SK-N-SH treated with all-trans-retinoic acid at 6 μM for 48 hours (cell line): ENCODE results near the gene ABHD10.
A peak's percentile ranks its signal among the peaks of the same experiment; 100 is the strongest.

ENCODE experiments used
- ATAC-seq: fragments of 200-7000 bp; cut with Tn5 transposase; 3 replicates; pipeline ENCODE4 v1.9.1; 2020; ENCODE audit warnings: mild to moderate bottlenecking, moderate library complexity
- ARNTL ChIP-seq: fragments of 450-650 bp; formaldehyde crosslinking; IDR thresholded peaks from 2 replicates; pipeline ENCODE4 v1.5.0; 2020; ENCODE audit warnings: low read depth, mild to moderate bottlenecking, moderate library complexity, borderline replicate concordance
- BACH2 ChIP-seq: fragments of 250-450 bp; sonication (Bioruptor Pico); IDR thresholded peaks from 2 replicates; pipeline ENCODE4 v1.9.0; 2021; ENCODE audit warnings: mild to moderate bottlenecking, borderline replicate concordance
- CSDC2 ChIP-seq: fragments of 250-450 bp; sonication (Bioruptor Pico); IDR thresholded peaks from 2 replicates; pipeline ENCODE4 v1.5.0; 2020; ENCODE audit warnings: mild to moderate bottlenecking, moderate library complexity
- GLIS3 ChIP-seq: fragments of 250-450 bp; sonication (Bioruptor Pico); IDR thresholded peaks from 2 replicates; pipeline ENCODE4 v1.5.0; 2020; ENCODE audit warnings: mild to moderate bottlenecking, moderate library complexity
- ISL1 ChIP-seq: fragments of 250-450 bp; sonication (Bioruptor Pico); IDR thresholded peaks from 2 replicates; pipeline ENCODE4 v2.1.2; 2022; ENCODE audit warnings: mild to moderate bottlenecking, moderate library complexity
- PPARA ChIP-seq: fragments of 250-450 bp; sonication (Bioruptor Pico); IDR thresholded peaks from 2 replicates; pipeline ENCODE4 v1.5.0; 2020; ENCODE audit warnings: mild to moderate bottlenecking, borderline replicate concordance
- RARB ChIP-seq: fragments of 250-450 bp; sonication (Bioruptor Pico); IDR thresholded peaks from 2 replicates; pipeline ENCODE4 v1.8.0; 2021; ENCODE audit warnings: mild to moderate bottlenecking, moderate library complexity
- SNAI2 ChIP-seq: fragments of 250-450 bp; sonication (Bioruptor Pico); IDR thresholded peaks from 2 replicates; pipeline ENCODE4 v1.5.0; 2020; ENCODE audit warnings: mild to moderate bottlenecking, moderate library complexity
- TCF4 ChIP-seq: fragments of 250-450 bp; sonication (Bioruptor Pico); IDR thresholded peaks from 2 replicates; pipeline ENCODE4 v1.8.0; 2021; ENCODE audit warnings: mild to moderate bottlenecking, moderate library complexity, borderline replicate concordance
- TOX ChIP-seq: fragments of 250-450 bp; sonication (Bioruptor Pico); IDR thresholded peaks from 2 replicates; pipeline ENCODE4 v1.8.0; 2021; ENCODE audit warnings: mild to moderate bottlenecking, moderate library complexity, borderline replicate concordance
- ZC3H10 ChIP-seq: fragments of 250-450 bp; sonication (Bioruptor Pico); IDR thresholded peaks from 2 replicates; pipeline ENCODE4 v1.5.1; 2021; ENCODE audit warnings: mild to moderate bottlenecking, moderate library complexity
- ZFP3 ChIP-seq: fragments of 250-450 bp; sonication (Bioruptor Pico); IDR thresholded peaks from 2 replicates; pipeline ENCODE4 v1.5.0; 2020; ENCODE audit warnings: mild to moderate bottlenecking, moderate library complexity
- ZFP30 ChIP-seq: fragments of 450-650 bp; formaldehyde crosslinking; IDR thresholded peaks from 2 replicates; pipeline ENCODE4 v1.5.0; 2022; ENCODE audit warnings: mild to moderate bottlenecking, moderate library complexity
- ZNF565 ChIP-seq: fragments of 450-650 bp; formaldehyde crosslinking; conservative IDR thresholded peaks from 2 replicates; pipeline ENCODE4 v1.5.0; 2020; ENCODE audit warnings: low read depth, mild to moderate bottlenecking, moderate library complexity
- ZNF8 ChIP-seq: fragments of 450-650 bp; formaldehyde crosslinking; IDR thresholded peaks from 2 replicates; pipeline ENCODE4 v1.5.0; 2020; ENCODE audit warnings: mild to moderate bottlenecking, moderate library complexity
- TF ChIP-seq, protein P1 (sequence below): fragments of 250-450 bp; sonication (Bioruptor Pico); IDR thresholded peaks from 2 replicates; pipeline ENCODE4 v1.5.1; 2020; ENCODE audit warnings: low read depth, mild to moderate bottlenecking, moderate library complexity
- TF ChIP-seq, protein P2 (sequence below): fragments of 250-450 bp; sonication (Bioruptor Pico); IDR thresholded peaks from 2 replicates; pipeline ENCODE4 v1.8.0; 2021; ENCODE audit warnings: low read depth, mild to moderate bottlenecking, moderate library complexity, borderline replicate concordance
- TF ChIP-seq, protein P3 (sequence below): fragments of 250-450 bp; sonication (Bioruptor Pico); IDR thresholded peaks from 2 replicates; pipeline ENCODE4 v1.5.1; 2021; ENCODE audit warnings: mild to moderate bottlenecking, moderate library complexity
- TF ChIP-seq, protein P4 (sequence below): fragments of 250-450 bp; sonication (Bioruptor Pico); IDR thresholded peaks from 2 replicates; pipeline ENCODE4 v1.5.0; 2020; ENCODE audit warnings: mild to moderate bottlenecking, moderate library complexity

Gene ABHD10

DNA sequence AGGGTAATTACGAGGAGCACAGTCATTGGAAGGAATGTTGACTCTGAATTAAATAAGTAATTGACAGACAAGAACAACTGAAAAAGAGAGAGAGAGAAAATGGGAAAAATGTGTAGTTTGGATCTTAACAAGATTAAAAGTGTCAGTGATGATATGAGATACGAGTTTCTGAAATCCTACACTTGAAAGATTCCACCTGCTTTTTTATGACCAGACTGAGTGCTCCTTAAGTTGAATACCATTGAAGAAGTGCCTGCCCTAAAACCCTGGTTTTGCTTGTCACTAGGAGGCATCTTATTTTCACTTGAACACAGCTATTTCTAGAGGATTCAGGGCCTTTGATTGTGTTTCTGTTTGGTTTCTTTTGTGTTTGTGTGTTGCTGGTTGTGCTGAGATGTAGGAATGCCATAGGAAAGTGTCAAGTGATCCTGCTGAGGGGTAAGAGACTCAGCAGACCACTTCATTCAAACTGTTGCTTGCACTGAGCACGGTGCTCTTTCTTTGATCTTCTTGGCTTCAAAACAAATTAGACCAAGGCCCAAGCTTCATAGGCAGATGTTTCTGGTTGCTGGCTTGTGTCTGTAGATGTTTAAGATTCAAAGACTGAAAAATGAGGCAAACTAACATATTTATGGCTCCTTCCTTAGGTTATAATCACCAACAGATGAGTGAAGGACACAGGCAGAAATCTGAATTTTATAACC lies 17.2 kb upstream of the ABHD10 start:
- ATAC-seq = peak; percentile 66
- TF ChIP-seq ZNF565 (CRISPR knock-in tag) (no peak), ISL1 (CRISPR knock-in tag) (no peak), ARNTL (no peak), BACH2 (CRISPR knock-in tag) (no peak), ZFP30 (CRISPR knock-in tag) (no peak), PPARA (CRISPR knock-in tag) (no peak), ZNF8 (CRISPR knock-in tag) (no peak), TOX (CRISPR knock-in tag) (no peak), CSDC2 (CRISPR knock-in tag) (no peak), ZFP3 (CRISPR knock-in tag) (no peak)
- TF ChIP-seq, protein P1, sequence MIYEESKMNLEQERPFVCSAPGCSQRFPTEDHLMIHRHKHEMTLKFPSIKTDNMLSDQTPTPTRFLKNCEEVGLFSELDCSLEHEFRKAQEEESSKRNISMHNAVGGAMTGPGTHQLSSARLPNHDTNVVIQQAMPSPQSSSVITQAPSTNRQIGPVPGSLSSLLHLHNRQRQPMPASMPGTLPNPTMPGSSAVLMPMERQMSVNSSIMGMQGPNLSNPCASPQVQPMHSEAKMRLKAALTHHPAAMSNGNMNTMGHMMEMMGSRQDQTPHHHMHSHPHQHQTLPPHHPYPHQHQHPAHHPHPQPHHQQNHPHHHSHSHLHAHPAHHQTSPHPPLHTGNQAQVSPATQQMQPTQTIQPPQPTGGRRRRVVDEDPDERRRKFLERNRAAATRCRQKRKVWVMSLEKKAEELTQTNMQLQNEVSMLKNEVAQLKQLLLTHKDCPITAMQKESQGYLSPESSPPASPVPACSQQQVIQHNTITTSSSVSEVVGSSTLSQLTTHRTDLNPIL (CRISPR knock-in tag) = no peak
- TF ChIP-seq, protein P2, sequence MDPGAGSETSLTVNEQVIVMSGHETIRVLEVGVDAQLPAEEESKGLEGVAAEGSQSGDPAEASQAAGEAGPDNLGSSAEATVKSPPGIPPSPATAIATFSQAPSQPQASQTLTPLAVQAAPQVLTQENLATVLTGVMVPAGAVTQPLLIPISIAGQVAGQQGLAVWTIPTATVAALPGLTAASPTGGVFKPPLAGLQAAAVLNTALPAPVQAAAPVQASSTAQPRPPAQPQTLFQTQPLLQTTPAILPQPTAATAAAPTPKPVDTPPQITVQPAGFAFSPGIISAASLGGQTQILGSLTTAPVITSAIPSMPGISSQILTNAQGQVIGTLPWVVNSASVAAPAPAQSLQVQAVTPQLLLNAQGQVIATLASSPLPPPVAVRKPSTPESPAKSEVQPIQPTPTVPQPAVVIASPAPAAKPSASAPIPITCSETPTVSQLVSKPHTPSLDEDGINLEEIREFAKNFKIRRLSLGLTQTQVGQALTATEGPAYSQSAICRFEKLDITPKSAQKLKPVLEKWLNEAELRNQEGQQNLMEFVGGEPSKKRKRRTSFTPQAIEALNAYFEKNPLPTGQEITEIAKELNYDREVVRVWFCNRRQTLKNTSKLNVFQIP (CRISPR knock-in tag) = no peak
- TF ChIP-seq, all 23 proteins: peak for 0

DNA sequence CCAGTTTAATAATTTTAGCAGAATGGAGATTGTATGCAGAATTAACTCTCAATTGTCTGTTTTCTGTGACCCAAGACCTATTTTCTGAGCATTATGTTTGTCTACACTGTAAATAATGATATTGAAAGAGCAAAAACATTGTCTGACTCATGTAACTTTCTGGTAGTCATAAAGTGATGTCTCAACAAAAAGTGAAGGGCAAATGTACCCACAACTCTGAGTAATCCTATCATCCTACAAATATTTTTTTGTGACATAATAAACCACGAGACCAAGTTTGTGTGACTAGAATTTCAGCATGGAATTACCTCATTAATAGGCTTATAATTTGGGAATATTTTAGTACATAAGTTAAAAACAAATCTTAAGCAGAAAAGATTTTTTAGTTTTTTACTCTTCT lies 15.4 kb upstream of the ABHD10 start:
- peak; percentile 25; the same call in 2 of the 3 replicates for ATAC-seq
- TF ChIP-seq, protein P3, sequence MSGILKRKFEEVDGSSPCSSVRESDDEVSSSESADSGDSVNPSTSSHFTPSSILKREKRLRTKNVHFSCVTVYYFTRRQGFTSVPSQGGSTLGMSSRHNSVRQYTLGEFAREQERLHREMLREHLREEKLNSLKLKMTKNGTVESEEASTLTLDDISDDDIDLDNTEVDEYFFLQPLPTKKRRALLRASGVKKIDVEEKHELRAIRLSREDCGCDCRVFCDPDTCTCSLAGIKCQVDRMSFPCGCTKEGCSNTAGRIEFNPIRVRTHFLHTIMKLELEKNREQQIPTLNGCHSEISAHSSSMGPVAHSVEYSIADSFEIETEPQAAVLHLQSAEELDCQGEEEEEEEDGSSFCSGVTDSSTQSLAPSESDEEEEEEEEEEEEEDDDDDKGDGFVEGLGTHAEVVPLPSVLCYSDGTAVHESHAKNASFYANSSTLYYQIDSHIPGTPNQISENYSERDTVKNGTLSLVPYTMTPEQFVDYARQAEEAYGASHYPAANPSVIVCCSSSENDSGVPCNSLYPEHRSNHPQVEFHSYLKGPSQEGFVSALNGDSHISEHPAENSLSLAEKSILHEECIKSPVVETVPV (CRISPR knock-in tag) = no peak
- TF ChIP-seq, protein P1 (CRISPR knock-in tag) = no peak; the same call in 1 of the 2 replicates
- TF ChIP-seq SNAI2 (CRISPR knock-in tag) (no peak), TOX (CRISPR knock-in tag) (no peak; the same call in 1 of the 2 replicates), RARB (CRISPR knock-in tag) (no peak), ZC3H10 (no peak), GLIS3 (CRISPR knock-in tag) (no peak), ZNF565 (CRISPR knock-in tag) (no peak), CSDC2 (CRISPR knock-in tag) (no peak), TCF4 (CRISPR knock-in tag) (no peak)
- TF ChIP-seq, protein P4, sequence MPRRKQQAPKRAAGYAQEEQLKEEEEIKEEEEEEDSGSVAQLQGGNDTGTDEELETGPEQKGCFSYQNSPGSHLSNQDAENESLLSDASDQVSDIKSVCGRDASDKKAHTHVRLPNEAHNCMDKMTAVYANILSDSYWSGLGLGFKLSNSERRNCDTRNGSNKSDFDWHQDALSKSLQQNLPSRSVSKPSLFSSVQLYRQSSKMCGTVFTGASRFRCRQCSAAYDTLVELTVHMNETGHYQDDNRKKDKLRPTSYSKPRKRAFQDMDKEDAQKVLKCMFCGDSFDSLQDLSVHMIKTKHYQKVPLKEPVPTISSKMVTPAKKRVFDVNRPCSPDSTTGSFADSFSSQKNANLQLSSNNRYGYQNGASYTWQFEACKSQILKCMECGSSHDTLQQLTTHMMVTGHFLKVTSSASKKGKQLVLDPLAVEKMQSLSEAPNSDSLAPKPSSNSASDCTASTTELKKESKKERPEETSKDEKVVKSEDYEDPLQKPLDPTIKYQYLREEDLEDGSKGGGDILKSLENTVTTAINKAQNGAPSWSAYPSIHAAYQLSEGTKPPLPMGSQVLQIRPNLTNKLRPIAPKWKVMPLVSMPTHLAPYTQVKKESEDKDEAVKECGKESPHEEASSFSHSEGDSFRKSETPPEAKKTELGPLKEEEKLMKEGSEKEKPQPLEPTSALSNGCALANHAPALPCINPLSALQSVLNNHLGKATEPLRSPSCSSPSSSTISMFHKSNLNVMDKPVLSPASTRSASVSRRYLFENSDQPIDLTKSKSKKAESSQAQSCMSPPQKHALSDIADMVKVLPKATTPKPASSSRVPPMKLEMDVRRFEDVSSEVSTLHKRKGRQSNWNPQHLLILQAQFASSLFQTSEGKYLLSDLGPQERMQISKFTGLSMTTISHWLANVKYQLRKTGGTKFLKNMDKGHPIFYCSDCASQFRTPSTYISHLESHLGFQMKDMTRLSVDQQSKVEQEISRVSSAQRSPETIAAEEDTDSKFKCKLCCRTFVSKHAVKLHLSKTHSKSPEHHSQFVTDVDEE = no peak
- TF ChIP-seq, protein P2 (CRISPR knock-in tag) = no peak
